Stimulated activated CD4-positive, alpha-beta T cell treated with anti-CD3 and anti-CD28 coated beads, Interleukin-4, amount 100 ng/mL, for 24 hours (primary cell): ENCODE results near the gene MPPE1.
"Not testable (repeated sequence)": the region's sequence is repeated elsewhere in the genome, so short reads cannot be mapped to it uniquely, and the experiment has no call there.

Experiments used
- DNase-seq: peaks from one replicate; pipeline ENCODE4 v3.0.0-alpha.2; 2020

MPPE1 gene

GRCh38 chr18:11923450-11923849, 15.3 kb upstream of the MPPE1 start:
- no peak for DNase-seq

GRCh38 chr18:11919522-11919921, 11.4 kb upstream of the MPPE1 start:
- DNase-seq = not testable (repeated sequence)

DNA sequence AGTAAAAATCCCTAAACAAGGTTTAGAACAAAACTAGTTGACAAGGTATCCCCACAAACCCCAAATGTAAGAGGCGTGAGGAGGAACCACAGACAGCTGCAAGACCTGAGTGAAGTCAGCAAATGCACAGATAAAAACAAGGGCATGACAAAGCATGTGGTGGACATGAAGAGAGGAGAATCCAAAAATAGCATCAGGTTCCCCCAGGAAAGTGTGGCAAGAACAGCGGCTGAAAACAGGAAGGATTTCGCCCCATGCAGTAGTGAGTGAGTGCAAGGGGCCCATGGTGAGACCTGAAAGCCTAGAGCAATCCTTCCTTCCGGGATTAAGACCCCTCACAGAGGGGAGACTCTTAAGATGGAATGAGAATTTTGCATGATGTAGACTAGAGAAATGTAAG, 8.8 kb upstream of the MPPE1 start:
- not testable (repeated sequence) for DNase-seq

- no peak for DNase-seq
Observed at GRCh38 chr18:11909591-11910026, 1.5 kb upstream of the MPPE1 start.

GRCh38 chr18:11909061-11909455, 941 bp upstream of the MPPE1 start:
- DNase-seq = no peak

- DNase-seq = no peak
Observed at GRCh38 chr18:11906926-11907874, 917 bp downstream of the MPPE1 start.

DNA sequence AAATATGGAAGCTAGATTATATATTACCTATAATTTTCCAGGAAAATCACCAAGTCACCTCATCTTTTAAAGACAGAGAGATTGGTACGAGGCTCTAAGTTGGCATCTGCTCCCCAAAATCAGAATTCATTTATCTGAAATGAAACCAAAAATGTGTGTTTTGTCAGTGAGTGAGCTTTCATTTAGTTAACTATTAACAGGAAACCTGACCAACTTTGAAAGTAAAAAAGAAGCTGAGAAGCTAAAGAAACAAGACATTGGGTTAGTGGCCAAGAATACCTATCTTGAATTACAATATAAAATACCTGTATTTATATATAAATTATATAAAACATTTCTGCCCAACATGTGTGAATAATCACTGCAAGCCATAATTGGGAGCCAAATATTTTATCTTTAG, 1.9 kb downstream of the MPPE1 start:
- DNase-seq = no peak

DNA sequence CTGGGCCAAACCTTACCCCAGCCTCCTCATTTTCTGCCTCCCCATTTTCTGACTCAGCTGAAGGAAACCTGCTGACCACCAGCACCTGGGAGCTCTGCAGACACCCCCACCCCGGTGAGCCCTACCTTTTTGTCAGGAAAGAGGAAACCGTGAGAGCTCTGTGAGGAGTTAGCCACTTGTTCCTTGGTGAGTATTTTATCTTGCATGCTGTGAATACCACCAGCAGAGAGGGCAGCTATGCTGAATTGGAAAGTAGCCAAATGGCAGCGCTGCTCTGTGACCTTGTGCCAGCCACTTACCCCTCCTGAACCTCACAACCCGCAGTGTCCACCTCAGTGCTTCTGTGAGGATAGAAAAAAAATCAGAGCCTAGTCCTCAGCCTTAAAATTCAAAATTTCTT, 2.5 kb downstream of the MPPE1 start:
- DNase-seq = no peak

GRCh38 chr18:11902522-11903292, 5.4 kb downstream of the MPPE1 start:
- DNase-seq = no peak

DNA sequence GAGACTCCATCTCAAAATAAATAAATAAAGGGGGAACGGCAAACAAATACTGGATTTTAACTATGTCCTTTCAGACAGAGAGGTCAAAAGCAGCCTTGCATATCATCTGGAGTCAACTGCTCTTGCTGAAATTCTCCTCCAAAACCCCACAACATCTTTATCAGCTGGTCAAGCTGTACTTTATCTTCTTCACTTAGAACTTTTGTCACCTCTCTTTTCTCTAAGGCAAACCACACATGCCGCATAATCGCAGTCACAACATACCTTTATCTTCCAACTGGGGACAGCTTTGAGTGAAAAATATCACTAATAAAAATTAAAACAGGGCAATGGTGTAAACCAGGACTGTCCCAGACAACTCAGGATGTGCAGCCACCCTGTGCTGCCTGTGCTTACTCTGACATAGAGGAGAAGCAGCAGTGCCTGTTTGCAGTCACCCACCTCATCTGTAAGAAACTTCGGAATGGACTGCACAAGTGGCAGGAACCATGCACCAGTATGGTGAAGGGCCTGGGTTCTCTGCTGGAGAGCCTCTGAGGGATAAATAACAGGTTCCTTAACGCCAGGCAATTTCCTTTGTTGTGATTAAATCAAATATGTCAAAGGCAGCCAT, 6.2 kb downstream of the MPPE1 start:
- no peak for DNase-seq

- no peak for DNase-seq
Observed at GRCh38 chr18:11899063-11899462, 9.1 kb downstream of the MPPE1 start.

DNA sequence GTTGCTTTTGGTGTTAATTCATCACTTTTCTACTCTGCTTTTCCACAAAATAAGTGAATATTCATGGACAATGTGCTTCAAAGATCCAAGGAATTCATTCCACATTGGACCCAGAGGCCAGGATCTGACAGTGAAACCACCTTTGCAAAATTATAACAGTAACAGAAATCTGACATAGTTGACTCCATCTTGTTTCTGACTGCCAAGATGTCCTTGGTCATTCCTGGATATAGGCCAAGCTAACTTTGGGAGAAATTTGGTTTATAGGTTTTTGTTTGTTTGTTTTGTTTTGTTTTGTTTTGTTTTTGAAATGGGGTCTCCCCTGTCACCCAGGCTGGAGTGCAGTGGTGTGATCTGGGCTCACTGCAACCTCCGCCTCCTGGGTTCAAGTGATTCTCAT, 10.3 kb downstream of the MPPE1 start:
- DNase-seq = no peak

GRCh38 chr18:11892438-11892837, 15.7 kb downstream of the MPPE1 start:
- not testable (repeated sequence) for DNase-seq

- no peak for DNase-seq
Observed at GRCh38 chr18:11891737-11892136, 16.4 kb downstream of the MPPE1 start.

- no peak for DNase-seq
Observed at GRCh38 chr18:11889284-11889683, 18.8 kb downstream of the MPPE1 start.

- DNase-seq = no peak
Observed at GRCh38 chr18:11888726-11889125, 19.4 kb downstream of the MPPE1 start.

- DNase-seq = no peak
Observed at GRCh38 chr18:11887328-11888128, 20.6 kb downstream of the MPPE1 start.

DNA sequence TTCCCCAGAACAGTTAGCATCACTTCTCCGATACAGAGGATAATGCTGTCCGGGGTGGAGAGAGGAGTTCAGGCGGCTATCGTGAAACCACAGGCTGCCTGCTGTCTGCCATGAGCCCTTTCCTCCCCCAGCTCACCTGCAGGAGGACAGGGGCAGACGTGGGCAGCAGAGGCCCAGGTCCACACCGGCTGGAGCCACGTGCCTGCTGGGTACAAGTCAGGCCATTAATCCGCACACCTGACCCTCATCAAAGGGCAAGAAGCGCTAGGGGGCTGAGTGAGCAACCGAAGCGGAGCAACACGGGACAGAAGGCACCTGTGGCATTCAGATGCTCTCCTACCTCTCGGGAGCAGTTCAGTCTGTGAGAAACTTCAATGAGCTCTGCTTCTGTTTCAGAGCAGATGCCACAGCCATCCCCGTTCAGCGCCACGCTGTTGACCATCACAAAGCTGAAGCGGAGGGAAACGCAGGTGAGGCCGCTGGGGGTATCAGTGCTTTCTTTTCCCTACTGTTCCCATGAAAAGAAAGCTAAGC, 21.5 kb downstream of the MPPE1 start:
- no peak for DNase-seq

DNA sequence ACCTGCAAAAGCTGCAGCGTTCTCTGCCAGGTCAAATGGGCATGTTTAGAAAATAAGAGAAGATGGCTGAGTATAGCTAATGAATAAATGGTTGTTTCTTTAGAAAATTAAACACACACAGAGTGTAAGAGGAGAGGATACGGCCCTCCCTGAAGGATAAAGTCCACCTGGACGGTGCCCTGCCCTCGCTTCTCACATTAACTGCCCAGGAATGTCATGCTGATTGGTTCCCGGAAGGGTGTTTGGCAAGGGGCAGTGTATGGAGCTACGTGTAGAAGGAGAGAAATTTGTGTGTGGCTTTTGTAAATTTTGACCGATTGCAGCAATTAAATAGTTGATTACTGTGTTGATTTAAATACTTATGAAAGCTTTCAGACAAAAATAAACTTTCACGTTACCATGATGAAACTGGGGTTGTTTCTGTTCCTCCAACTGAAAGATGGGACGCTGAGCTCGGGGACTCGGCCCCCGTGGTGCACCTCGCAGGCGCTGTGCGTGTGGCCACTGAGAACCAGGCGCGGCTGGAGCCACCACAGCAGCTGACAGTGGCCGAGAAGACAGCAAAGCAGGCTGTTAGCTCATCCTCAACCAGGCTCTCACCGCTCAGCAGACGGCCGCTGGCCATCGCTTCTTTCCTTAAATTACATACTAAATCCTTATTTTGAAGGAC, 22.7 kb downstream of the MPPE1 start:
- DNase-seq = no peak

- no peak for DNase-seq
Observed at GRCh38 chr18:11884396-11885030, 23.6 kb downstream of the MPPE1 start.

GRCh38 chr18:11883153-11883552, 25.0 kb downstream of the MPPE1 start:
- no peak for DNase-seq
